NB4 (cell line): ENCODE data around the gene RBMS3.

Experiments used
- CTCF ChIP-seq: IDR thresholded peaks from one replicate; pipeline ENCODE4 v1.5.1; 2012; ENCODE audit warnings: low read depth, low read length
- MAX ChIP-seq: IDR thresholded peaks from 2 replicates; pipeline ENCODE4 v1.6.1; 2011; ENCODE audit warnings: low read depth, low read length
- MYC ChIP-seq: IDR thresholded peaks from 2 replicates; pipeline ENCODE4 v1.6.1; 2011; ENCODE audit warnings: low read depth, low read length
- POLR2A ChIP-seq: IDR thresholded peaks from 2 replicates; pipeline ENCODE4 v1.6.1; 2011; ENCODE audit warnings: mild to moderate bottlenecking; ENCODE audit not compliant: insufficient read length; ENCODE audit errors: extremely low read depth

GRCh38 chr3:29319798-29320197 lies 38.9 kb downstream of the RBMS3 start:
- no peak for TF ChIP-seq POLR2A
- TF ChIP-seq CTCF, result no peak
- TF ChIP-seq MYC, result no peak
- TF ChIP-seq MAX, result no peak
